HG03175 (cell line): ENCODE results near the gene TNFRSF1A.

Experiments used
- ATAC-seq: cut with Tn5 transposase; IDR thresholded peaks from one replicate; pipeline ENCODE4 v1.9.1; 2021; ENCODE audit warnings: mild to moderate bottlenecking, moderate library complexity; ENCODE audit not compliant: unreplicated experiment

TNFRSF1A gene

DNA sequence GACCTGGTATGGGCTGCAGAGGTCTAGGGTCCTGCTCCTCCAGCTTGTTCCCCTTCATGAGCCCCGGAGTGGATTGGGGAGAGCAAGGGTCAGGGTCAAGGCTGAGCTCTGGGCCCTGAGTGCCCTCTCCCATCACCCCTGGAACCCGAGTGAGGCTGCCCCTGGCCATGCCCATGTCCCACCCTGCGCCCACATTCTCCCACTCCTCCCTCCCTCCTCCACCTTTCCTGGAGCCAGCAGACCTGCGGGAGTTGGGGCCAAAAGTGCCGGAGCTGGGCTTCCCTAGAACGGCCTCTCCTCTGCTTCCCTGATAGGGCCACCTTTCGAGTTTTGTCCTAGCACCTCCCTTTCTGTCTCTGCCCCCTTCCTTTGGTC lies 32.9 kb upstream of the TNFRSF1A start:
- ATAC-seq, result no peak

DNA sequence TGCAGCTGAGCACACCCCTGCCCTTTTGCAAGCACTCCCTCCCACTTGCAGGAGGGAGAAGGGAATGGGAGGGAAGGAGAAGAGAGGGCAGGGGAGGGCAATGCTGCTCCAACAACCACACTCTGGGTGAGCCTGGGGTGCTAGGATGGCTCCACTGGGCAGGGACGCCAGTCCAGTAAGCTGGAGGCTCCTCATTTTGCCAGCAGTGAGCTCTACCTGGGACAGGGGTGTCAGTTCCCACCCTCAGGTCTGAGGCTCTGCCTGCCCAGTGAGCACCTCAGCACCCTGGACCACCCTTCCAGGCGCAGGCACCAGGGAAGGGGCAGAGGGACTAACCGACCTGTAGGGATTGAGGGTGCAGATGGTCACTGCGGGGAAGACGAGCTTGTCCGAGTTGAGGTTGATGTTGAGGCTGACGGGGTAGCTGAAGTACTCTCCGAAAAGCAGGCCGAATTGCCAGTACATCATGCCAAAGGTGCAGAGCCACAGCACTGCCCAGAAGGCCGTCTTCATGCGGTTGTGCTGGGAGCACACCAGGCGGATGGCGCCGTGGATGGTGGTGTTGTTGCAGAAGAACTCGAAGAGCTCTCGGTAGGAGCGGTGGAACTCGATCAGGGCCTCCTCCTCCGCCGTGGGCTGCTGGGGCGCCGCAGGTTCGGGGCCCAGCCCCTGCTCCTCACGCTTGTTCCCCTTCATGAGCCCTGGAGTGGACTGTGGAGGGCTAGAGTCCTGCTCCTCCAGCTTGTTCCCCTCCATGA lies 32.3 kb upstream of the TNFRSF1A start:
- no peak for ATAC-seq

DNA sequence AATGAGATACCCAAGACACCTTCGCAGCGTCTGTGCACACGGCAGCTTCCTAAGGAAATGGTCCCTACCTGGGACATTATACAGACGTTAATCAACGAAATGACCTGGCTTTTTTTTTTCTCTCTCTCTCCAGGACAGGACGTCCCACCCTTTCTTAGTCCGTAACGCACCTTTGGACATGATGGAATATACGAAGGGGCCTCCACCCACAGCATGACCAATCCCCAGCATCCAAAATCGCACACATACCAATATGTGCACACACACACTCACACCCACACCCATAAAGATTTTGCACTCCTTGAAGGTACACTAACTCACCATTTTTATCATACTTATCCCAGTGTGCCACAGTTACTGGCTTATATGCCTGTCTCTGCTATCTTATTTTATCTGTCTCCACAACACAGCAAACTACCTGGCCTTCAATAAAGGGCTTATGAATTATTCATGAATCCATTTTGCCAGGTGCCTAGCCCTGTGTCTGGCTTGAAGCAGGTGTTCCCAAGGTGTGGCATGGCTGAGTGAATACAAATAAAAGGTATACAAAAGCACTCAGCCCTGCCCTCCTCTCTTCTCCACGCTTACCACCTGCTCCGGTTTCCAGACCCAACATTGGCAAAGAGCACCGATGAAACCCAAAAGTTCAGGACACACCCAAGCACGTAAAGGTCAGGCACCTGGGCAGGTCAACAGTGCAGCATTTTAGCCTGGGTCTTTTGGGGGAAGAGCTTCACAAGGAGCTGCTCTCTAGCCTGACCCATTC lies 31.3 kb upstream of the TNFRSF1A start:
- ATAC-seq, result no peak

DNA sequence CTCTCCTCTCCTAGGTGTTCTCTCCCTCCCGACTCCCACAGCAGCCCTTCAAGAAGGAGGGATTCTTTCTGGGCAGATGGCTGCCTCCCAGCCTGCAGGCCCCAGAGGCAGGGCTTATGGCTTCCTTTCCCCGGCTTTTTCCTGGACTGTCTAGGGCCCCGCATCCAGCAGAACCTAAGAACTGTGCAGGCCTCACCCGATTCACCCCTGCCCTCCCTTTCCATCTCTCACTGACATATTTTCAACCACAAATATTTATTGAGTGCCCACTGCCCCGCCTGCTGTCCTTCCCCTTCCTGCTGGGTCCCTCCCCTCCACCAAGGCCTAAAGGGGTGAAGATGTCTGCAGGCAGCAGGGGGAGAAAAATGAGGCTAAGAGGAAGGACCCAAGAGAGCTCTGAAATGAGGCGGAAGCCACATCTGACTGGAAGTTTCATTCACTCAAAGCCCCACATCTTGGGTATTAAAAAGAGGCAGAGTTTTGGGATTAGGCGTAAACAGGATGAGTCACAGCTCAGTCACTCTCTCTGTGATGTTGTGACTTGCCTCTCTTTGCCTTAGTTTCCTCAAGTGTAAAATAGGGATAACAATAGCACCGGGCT lies 30.6 kb upstream of the TNFRSF1A start:
- no peak for ATAC-seq

DNA sequence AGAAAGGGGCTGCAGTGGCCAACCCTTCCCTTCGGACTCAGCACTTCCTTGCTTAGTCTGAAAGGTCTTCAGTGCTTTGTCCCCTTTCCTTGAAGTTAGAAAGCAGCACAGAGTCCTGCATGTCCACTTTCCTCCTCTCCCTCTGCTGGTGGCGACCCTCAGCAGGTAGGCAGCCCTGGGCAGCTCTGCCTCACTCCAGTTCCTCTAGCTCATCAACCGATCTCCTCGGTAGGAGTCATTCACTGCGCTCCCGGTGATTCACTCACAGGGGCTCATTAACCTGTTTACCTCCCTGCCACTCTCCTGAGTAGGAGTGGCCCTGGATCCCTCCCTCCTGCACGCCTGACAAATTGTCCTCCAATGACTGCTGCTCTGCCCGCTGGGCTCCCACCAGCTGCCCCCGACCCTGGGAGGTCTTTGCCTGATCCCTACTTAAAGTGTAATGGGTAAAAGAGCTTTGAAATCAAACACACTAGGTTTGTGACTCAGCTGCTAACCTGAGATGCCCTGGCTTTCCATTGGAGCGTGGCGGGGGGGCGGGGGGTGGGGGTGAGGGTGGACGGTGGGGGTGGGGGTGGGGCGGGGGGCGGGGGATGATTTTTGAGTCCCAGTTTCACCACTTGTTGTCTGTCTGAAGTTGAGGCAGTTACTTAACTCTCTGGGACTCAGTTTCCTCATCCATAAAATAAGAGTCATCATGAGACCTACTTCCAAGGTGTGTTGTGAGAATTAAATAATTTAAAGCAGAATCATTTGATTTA lies 29.3 kb upstream of the TNFRSF1A start:
- no peak for ATAC-seq

DNA sequence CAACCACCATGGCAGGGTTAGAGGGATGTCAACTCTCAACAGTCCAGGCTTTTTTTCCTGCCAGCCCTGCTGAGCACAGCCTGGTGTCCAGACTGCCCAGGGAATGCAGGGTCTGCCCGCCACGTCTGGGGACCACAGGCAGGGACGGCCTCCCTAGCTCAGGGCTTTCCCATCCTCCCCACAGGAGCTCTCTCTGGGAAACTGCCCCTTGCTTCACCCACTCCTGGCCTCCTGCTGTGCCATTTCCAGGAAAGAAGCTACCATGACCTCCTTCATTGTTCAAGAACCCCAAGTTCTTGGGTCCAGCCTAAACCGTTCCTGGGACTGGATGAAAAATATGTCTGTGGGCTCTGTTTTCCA lies 28.7 kb upstream of the TNFRSF1A start:
- ATAC-seq, result no peak

DNA sequence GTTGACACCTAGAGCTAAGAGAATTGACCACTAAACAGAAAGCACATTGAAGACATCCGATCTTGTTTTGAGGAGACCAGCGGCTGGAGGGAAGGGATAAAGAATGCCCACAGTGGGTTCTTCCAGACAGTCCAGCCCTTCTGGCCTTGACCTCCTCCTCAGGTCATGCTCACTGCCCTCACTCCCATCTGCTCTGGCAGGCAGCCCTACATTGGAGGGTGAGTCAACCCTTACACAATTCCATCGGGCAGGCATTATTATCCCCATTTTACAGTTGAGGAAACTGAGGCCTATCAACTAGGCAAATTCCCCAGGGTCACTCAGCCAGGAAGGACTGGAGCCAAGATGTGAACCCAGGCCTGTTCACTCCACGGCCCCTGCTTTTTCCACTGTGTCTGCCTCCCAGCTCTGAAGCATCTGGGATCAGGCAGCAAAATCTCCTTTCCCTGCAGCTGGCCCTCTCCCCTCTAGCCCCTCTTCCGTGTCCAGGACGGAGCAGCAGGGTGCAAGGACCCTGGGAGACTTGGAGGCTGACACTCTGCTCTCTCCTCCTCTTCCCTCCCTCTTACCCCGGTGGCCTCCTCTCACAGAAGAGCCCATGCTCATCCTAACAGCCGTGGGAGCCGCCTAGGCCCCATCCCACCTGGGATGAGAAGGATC lies 28.2 kb upstream of the TNFRSF1A start:
- no peak for ATAC-seq

DNA sequence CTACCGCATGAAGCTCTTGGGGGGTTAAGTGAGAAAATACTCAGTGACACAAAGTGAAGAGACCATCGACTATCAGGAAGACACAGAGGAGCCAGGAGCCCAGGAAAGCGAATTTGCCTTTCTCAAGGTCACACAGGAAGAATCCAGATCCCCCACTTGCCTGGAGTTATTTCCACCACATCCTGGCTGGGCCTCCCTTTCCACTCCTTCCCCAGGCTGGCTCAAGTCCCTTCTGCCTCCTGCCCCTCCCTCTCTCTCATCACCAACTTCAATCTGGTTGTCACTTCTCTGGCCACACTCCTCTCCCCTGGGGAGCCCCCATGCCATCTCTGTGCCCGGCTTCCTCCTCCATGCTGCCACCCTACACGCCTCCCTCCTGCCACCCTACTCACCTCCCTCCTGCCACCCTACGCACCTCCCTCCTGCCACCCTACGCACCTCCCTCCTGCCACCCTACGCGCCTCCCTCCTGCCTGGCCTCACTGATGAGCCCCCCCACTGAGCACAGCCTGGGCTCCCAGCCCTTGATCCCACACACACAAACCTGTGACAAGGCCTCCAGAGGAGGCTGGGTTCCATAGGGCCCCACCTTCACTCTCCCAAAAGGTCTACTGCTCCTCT lies 27.1 kb upstream of the TNFRSF1A start:
- ATAC-seq, result no peak

DNA sequence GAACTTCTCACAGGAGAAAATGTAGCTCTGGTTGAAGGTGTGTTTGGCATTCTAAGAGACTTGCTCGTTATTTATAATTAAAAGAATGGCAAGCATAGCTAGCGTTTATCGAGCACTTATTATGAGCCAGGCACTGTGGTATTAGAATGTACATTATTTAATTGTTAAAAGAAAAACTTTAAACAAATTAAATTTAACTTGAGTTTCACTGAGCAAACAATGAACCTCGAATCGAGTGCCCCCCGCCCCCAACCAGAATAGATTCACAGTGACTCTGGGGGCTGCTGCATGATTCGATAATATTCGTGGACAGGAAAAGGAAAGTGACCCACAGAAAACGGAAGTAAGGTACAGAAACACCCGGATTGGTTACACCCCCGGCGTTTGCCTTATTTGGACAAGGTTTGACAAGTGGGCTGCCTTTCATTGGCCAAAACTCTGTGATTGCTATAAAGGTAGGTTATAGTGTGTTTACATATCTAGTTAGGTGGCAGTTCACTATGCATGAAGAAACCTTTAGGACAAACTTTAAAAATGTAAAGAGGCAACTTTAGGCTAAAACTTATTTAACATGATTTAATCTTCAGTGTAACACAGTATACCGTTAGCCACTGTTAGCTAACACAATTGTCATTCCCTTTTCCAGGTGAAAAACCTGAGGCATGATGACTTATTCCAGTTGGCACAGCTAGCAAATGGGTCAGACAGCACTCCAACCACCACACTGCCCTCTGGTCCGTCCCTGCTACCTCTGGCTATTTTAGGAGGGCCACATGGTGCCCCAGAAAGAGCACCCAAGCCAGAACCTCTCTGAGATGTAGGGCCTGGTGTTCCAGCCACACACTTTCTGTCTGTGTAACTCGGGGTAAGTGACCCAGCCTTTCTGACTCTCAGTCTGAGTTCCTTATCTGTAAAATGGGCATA lies 26.4 kb upstream of the TNFRSF1A start:
- ATAC-seq, result no peak

DNA sequence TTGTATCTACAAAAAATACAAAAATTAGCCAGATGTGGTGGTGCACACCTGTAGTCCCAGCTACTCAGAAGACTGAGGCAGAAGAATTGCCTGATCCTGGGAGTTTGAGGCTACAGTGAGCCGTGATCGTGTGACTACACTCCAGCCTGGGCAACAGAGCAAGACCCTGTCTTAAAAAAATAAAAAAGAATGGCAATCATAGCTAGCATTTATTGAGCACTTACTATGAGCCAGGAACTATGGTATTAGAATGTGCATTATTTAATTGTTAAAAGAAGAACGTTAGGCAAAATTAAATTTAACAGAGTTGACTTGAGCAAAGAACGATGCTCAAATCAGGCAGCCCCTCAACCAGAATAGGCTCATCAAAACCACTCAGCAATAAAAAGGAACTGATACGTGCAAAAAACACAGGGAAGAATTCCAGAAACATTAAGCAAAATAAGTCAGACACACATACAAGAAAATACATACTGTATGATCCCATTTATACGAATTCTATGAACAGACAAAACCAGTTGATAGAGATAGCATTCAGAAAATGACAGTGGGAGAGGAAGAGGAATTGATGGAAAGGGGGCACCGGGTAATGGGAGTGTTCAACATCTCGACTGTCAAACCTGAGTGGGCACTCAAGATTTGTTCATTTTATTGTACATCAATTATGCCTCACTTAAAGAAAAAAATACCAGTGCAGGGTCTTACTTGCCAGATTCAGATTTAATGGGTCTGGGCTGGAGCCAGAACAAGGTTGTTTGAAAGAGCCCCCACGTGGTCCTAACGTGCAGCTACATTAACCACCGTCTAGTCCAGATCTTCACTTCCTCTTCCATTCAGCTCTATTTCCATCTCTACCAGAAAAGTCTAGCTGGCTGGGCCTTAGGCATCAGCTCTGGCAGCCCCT lies 25.4 kb upstream of the TNFRSF1A start:
- ATAC-seq, result peak; percentile 66

DNA sequence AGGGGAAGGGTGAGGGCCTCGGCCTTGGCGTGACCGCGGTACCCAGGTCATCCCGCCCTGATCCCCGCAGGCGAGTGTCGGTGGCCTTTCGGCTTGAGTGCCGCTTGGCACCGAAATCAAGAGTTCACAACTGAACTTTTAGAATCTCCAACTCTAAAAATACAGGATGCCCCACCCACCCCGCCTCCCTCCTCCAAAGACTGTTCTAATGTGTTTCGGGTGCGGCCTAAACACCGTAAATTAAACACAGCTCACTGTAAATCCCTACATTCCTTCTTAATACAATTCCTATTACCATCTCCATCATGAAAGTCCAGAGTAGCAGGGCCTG lies 22.1 kb upstream of the TNFRSF1A start:
- no peak for ATAC-seq

DNA sequence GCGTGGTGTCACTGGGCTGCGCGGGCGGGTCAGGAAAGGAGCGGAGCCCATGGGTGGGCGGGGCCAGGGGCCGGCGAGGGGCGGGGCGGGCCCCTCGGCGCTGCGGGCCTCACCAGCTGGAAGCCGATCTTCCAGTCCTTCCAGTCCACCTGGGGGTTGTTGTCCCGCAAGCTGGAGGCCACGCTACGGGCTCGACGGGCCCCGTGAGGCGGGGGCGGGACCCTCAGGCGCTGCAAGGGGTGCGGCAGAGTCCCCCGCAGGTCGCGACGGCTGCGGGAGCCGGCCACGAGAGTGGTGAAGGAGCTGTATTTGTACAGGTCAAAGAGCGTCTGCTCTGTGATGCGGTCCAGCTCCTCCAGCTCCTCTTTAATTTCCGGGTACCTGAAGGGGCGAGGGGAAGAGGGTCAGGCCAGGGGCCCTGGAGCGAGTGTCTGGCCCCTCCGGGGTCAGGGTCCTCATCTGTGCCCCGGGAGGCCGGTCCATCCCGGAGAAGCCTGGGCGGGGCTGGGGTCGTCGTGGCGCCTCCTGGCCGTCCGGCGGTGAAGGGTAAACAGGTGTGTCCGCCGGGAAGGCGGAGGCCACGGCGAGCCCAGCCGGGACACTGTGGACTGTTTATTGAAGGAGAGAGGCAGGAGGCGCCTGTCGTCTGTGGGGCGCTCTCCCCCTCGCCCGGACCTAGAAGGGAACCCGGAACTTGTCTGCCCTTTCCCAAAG lies 21.6 kb upstream of the TNFRSF1A start:
- no peak for ATAC-seq

DNA sequence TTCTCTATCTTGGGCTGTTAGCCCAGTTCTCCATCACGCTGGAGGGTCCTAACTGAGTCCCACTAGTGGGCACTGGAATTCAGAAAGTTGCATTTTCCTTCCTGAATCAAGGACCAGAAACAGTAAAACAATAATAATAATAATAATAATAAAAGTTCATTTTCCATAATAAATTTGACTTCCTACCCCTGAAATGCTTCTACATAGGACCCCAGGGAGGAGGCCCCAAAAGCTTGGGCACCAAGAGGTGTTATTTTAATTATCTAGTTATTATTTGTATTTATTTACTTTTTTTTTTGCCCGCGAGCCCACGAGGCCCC lies 21.1 kb upstream of the TNFRSF1A start:
- ATAC-seq, result no peak

DNA sequence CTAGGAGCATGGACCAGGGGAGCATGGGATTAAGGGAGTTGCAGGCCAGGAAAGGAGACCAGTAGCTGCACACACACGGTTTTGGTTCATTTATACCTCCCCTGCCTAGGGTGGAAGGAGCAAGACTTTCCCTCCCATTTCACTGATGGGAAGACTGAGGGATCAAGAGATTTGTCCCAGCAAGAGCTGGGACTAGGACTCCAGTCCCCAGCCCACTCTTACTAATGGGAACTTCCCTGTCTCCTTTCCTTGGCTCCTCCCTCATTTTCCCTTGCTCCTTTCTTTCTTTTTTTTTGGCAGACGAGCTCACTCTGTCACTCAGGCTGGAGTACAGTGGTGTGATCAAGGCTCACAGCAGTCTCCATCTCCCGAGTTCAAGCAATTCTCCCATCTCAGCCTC lies 20.5 kb upstream of the TNFRSF1A start:
- ATAC-seq, result no peak

DNA sequence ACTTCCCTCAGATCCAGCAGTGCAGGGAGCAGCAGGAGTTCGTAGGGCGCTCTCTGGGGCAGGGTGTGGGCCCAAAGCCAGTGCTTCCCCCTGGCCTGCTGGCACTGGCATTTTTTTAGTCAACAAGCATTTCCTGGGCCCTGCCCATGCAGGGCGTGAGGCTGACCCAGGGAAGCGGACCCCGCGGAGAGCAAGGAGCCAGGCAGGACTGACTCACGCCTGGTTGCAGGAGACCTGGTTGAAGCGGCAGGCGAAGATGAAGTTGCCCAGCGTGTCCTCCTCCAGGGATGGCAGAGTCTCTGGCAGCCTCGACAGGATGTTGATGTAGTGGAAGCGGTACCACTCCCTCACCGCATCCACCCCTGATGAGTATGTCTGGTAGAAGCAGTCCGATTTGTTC lies 20.0 kb upstream of the TNFRSF1A start:
- ATAC-seq, result no peak

DNA sequence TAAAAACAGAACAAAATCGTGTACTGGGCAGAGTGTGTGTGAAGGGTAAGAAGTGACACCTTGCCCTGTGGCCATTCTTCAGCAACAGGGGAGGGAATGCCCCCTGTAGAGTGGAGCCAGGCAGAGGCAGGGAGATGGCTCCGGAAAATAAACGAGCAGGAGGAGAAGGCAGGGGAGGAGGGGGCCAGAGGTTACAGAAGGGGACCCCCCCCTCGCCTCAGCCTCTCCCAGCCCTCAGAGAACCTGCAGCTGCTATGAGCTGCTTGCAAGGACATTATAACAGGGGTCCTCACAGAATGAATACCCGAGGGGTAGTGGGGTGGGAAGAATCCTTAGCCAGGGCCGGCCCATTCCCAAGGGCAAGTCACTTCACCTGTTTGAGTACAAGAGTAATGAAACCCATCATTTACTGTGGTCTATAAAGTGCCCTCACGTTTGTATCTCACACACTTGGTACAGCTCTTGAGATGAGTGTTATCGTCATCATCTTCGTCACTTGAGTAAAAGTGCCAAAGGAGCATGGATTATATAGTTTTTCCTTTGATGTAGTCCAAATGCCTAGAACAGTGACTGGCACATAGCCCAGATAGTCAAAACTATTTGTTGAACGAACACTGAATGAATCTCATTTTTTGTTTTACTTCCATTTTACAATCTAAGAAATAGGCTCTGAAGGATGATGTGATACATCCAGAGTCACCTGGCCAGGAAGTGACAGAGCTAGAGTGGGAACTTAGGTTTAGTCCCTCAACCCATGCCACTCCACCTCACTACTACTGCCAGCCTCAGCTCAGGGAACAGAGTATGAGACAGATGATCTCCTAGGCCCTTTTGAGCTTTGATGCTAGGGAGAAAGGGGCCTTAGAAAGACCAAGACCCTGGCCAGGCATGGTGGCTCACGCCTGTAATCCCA lies 19.0 kb upstream of the TNFRSF1A start:
- no peak for ATAC-seq

DNA sequence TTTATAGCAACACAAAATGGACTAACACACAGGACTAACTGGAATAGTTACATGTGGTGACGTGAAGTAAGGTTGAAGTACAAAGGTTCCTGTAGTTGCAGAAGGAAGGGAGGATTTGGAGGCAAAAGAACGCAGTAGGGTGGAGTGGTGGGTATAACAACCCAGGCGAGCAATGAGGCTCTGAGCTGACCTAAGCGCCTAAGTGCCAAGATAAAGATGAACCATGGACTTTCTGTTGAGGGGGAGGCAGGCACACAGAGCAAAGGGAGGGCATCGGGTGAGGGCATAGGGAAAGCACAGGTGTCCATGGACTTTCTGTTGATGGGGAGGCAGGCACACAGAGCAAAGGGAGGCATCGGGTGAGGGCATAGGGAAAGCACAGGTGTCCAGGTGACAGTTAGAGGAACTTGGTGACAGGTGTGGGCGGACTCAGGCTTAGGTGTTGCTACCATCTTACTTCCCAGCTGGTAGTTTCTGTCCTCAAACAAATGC lies 18.2 kb upstream of the TNFRSF1A start:
- no peak for ATAC-seq
